IPS-18c (cell line): ENCODE data around the gene DMAC1.

Experiments used
- H3K4me3 ChIP-seq: 2 replicates; pipeline ENCODE4 v1.7.0; 2013; ENCODE audit warnings: low read depth, mild to moderate bottlenecking, low read length, moderate library complexity; ENCODE audit not compliant: insufficient read depth
- H3K9me3 ChIP-seq: one replicate; pipeline ENCODE4 v1.6.1; 2013; ENCODE audit warnings: mild to moderate bottlenecking, low read length, moderate library complexity; ENCODE audit not compliant: control insufficient read depth, insufficient read depth

DMAC1 gene

DNA sequence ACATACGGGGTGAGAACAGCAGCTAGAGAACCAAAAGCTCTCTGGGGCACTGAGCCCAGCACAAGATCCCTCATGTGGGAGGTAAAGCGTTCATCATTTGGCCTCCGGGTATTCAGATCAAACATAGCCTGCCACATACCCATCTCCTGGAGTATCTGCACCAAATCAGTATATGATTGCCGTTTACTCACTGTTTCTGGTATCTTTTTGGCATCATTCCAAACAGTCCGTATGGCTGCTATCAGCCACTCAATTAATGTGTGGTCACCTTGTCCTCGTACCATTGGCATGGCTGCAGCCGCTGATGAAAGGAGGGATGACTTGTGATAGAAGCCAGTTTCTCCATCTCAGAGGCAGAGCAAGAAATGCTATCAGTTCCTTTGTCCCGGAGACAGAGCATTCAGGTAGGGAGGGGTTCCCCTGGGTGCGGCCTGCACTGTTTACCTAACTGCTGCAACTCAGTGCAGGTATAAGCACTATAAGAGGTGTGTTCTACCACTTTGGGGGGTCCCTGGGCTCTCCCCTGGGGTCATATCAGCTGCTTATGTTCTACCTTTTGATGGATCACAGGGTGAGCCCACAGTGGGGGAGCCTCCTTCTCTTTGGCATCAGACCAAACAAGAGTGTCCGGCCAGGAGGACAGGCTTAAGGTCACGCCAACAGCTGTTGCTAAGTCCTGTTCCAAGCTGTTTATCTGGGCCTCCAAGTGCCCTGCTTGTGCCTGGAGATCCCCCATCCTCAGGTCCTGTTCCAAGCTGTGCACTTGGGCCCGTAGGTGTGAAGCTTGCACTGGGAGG lies 9.4 kb downstream of the DMAC1 start:
- H3K4me3 ChIP-seq, result no peak overlapping the region
- H3K9me3 ChIP-seq, result no peaks in the 10 kb centered on the region

DNA sequence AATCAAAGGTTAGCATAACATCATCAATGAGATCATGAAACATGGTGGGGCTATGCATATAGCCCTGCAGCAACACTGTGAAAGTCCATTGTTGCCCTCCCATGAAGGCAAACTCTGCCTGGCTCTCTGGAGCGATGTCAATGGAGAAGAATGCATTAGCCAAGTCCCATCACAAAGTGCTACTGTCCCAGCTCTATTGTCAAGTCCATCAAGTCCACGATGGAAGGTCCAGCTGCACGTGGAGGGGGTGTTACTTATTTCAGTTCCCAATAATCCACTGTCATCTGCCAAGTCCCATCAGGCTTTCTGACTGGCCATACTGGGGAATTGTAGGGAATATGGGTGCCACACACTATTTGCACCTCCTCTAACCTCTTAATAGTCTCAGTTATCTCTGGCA lies 10.8 kb downstream of the DMAC1 start:
- Histone ChIP-seq H3K9me3 (no peaks in the 10 kb centered on the region), H3K4me3 (no peak overlapping the region)

DNA sequence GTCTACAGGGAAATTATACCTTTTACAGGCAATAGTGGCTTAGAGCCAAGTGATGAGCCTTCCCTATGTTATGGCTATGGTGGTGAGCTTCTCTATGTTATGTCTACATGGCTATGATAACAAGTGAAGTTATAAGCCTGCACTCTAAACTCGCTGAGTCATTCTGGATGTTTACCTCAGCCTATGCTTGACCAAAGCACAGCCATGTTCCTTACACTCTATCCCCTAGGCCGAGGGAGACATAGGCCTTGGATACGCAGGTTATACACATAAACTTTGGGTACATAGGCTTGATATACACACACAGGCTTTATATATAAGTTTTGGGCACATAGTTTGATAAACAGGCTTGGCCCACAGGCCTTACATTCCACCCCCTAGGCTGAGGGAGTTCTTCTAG lies 13.8 kb downstream of the DMAC1 start:
- Histone ChIP-seq H3K9me3 (no peaks in the 10 kb centered on the region), H3K4me3 (no peak overlapping the region)

DNA sequence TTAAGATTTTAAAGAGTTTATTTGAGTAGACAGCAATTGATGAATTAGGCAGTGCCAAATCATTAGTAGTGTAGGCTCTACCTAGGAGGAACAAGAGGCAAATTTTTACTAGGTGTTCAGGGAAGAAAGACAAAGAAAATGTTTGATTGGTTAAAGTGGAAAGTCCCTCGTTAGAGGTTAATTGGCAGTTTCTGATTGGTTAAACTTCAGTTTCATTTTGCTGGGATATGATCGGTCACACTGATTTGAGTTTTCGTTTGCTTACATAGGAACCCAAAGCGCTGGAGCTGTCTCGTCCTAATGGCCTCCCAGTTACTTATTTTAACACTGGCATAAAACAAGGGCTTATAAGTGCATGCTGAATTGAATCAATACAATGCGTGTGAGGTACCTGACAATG lies 15.1 kb downstream of the DMAC1 start:
- Histone ChIP-seq H3K9me3 (no peaks in the 10 kb centered on the region), H3K4me3 (no peak overlapping the region)

DNA sequence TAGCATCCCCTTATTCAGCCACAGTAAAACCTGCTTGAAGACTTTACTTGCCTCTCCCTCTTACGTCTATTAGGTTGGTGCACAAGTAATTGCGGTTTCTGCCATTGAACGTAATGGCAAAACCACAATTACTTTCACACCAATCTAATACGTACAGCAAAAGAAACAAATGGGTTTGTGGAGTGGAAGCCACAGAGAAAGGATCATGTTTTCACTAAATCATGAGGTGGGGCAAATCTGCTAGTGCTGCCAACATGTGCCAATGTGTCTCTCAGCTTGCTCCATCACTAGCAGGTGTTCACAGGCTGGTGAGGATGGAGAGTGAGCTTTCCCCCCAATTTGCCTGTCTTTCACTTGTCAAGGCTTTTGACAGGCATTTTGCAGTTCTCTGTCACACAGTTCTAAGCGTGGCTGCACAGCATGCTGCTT lies 15.9 kb downstream of the DMAC1 start:
- H3K9me3 ChIP-seq, result no peaks in the 10 kb centered on the region
- H3K4me3 ChIP-seq, result no peak overlapping the region

DNA sequence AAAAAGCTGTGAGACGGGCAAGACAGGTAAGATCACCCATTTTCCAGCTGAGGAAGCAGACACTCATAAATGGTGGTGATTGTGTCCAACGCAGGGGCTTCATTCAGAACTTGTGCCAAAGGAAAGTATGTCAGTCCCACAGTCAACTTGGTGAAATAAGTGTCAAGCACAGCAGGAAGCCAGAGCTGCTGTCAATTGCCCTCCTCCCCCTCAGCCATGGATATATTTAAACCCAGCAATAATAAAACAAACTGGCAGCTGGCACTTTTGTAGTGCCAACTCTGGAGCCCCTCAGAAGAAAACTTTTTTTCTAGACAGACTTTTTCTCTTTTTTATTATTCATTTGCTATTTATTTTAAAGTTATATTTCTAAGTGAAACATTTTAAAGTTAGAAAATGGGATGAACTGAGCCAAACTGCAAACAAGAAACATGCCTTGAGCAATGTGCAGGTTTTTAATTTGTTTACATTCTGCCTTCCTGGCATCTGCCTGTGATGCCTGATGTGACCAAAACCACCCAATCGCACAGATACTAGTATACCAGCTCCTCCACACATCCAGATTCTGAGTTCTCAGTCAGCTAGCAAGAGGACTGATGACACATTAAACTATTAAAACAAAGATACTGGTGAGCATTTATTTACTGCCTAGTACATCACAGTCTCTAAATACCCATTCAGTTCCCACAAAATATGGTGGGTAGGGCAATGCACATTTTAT lies 17.0 kb downstream of the DMAC1 start:
- Histone ChIP-seq H3K4me3 (no peak overlapping the region), H3K9me3 (no peaks in the 10 kb centered on the region)

DNA sequence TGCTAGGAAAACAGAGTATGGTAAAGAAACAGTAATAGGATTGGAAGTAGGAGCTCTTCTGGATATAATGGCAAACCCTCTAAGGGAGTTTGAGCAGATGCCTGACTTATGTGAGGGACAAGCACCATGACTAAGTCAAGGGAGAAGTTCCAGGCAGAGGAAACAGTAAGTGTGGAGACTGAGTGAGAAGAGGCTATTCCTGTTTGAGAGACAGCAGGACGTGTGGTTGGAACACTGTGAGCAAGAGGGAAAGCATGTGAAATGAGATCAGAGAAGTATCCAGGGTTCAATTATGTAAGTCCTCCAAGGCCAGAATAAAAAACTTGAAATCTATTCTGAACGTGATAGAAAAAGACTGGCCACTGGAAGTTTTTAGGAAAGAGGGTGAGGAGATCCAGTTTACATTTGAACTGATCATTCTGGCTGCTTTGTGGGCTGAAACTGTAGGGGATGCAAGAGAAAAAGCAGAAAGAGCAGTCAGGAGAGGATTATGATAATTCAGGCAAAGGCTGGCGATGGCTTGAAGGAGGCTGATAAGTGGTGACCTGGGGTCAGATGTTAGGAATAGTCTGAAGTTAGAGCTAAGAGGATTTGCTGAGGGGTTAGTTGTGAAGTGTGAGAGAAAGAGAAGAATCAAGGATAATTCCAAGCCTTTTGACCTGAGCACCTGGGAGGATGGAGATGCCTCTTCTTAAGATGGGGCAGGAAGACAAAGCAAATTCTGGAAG lies 19.2 kb downstream of the DMAC1 start:
- Histone ChIP-seq H3K4me3 (no peak overlapping the region), H3K9me3 (no peaks in the 10 kb centered on the region)

DNA sequence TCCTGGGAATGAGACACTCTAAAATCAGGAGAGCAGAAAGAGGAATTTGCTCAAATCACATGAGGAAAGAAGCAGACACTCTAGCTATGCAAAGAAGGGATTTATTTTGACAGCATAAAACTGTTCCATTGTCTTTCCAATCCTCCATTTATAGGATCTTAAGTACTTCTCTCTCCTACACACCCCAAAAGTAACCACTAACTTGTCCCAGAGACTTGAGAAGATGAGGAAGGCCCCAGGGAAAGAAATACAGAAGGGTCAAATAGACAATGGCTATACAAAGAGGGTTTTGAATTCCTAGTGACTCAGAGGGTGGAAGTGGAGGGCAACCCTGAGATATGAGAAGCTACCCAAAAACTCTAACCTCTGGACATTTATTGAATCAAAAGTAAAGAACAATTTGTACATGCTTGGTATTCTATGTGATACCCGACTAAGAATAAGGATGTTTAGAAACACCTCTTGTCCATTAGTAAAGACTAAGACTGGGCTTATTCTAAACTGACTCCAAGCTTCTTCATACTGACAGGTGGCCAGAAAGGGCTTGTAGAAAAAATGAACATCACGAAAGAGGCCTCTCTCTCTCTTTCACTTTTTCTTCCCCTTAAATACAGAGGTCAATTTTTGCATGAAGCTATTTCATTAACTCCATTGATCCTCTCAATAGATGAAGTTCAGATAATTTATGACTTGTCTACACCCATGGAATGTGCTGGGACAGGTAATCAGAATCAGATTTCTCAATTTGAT lies 20.6 kb downstream of the DMAC1 start:
- Histone ChIP-seq H3K4me3 (no peak overlapping the region), H3K9me3 (no peaks in the 10 kb centered on the region)

DNA sequence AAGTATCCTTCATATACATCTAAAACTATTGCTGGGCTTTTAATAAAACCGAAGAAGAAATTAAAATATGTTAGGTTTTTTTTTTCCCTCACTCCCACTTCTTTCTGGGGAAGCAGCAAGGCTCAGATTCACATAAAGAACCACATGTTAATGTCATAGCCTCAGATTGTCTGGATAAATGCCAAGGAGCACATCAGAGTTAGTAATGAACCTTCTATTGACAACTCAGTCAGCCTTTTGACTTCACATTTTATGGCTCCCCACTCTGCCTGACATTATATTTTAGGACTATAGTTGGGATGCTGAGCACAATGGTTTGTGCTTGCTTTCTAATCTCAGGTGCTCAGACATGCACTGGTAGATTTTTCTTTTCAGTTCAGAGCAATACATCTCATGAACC lies 21.8 kb downstream of the DMAC1 start:
- no peaks in the 10 kb centered on the region for H3K9me3 ChIP-seq
- H3K4me3 ChIP-seq, result no peak overlapping the region

DNA sequence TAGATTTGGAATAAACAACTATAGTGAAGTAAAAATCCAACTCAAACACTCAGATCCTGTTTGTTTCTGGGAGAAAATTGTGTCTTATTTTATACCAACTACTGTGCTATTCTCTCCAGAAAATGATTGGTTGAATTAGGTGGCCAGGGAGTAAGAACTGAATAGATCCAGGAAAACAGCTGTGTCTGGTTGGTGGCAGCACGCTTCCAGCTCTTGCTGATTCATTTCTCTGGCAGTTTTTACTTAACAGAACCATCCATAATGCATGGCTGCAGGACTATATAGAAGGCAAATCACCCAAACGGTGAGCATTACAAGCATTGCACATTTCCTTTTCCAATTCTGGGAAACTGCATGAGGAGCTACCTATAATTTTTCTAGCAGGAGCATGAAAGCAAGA lies 29.5 kb downstream of the DMAC1 start:
- Histone ChIP-seq H3K9me3 (peaks cover 3% of the 10 kb centered on the region), H3K4me3 (no peak overlapping the region)

DNA sequence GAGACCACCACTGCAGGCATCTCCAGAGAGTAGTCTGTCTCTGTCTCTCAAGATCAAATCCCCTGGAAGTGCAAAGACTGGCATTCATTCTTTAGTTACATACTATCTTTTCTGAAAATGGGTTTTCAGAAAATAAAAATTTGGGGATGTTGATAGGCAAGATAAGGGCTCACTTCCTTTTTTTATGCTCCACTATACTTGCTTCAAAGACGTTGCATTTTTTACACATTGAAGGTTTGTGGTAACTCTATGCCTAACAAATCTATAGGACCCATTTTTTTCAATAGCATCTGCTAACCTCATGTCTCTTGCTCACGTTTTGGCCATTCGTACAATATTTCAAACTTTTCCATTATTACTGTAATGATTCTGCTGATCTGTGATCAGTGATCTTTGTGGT lies 37.0 kb downstream of the DMAC1 start:
- no peak overlapping the region for H3K4me3 ChIP-seq
- peaks cover 3% of the 10 kb centered on the region for H3K9me3 ChIP-seq

DNA sequence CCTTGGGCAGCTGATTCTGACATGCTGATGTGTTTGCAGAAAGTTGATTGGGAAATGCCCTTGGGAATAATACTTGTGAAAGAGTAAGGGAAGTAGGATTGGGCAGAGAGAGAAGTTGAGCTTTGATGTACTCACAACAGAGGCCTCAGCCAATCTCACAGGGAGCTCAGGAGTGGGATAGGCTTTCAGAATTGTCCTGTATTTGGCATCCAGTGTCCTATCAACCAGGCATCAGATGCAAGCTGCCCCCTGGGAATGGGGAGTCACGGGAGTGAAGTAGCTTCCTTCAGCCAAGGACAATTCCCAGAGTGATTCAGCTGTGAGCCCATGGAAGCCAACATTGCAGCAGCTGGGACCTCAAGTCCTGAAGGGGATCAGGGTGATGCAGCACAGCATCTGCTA lies 39.6 kb downstream of the DMAC1 start:
- no peaks in the 10 kb centered on the region for H3K9me3 ChIP-seq
- H3K4me3 ChIP-seq, result no peak overlapping the region

DNA sequence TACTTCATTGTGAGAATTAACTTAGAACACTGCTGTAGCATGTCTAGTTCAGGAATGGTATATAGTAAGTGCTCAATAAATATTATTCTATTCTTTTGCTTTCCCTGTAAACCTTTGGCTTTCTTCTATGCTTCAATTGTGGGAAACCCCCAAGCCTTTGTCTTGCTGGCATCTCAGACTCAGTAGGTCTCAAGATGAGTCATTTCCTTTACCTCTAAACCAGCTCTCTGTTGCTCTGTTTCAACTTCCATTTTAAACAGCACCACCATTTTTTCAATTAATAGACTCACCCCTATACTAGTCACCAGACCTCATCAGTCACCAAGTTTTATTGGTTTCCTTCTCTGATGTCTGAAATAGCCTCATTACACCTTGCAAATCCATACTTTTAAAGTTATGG lies 43.5 kb downstream of the DMAC1 start:
- H3K4me3 ChIP-seq, result no peak overlapping the region
- H3K9me3 ChIP-seq, result no peaks in the 10 kb centered on the region

DNA sequence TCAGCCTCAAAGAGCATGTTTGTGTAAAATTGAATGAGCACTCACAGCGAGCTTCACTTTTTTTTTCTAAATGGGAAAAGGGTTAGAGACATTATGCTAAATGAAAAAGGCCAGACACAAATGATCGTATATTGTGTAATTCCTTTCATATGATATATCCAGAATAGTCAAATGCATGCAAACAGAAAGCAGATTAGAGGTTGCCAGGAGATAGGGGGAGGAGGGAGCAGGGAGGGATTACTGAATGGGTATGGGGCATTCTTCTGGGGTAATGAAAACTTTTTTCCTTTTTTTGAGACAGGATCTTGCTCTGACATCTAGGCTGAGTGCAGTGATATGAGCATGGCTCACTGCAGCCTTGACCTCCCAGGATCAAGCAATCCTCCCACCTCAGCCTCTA lies 47.1 kb downstream of the DMAC1 start:
- Histone ChIP-seq H3K9me3 (no peaks in the 10 kb centered on the region), H3K4me3 (no peak overlapping the region)
